Calu3 (cell line): ENCODE measurements around the gene CCSER2. TPM values are rescaled to one million over a fixed set of nuclear protein-coding genes. Genes with fewer than 3 reads are reported as not detected.

ENCODE experiments used
- BruUV-seq: library from RNA; stranded (reverse); fragments of 400-500 nt; replicated peaks from 2 replicates; lab custom pipeline; 2021; lab: Mats Ljungman, UMichigan
- CTCF ChIA-PET: fragments of 300-600 bp; sonication (Branson Sonifier 250); formaldehyde crosslinking; loops from one replicate; lab custom pipeline; 2022; ENCODE audit warnings: antibody characterized with exemption; lab: Charles Lee
- DNase-seq: peaks from one replicate; pipeline ENCODE4 v3.0.0; 2022
- H3K27ac Mint-ChIP-seq: one replicate; pipeline ENCODE4 v1.8.0; 2022; ENCODE audit warnings: mixed read lengths; ENCODE audit not compliant: unreplicated experiment
- H3K27me3 Mint-ChIP-seq: one replicate; pipeline ENCODE4 v1.8.0; 2022; ENCODE audit warnings: mixed read lengths; ENCODE audit not compliant: unreplicated experiment
- H3K36me3 Mint-ChIP-seq: one replicate; pipeline ENCODE4 v1.8.0; 2022; ENCODE audit warnings: mild to moderate bottlenecking, moderate library complexity, mixed read lengths; ENCODE audit not compliant: insufficient read depth, unreplicated experiment
- H3K4me1 Mint-ChIP-seq: one replicate; pipeline ENCODE4 v1.8.0; 2022; ENCODE audit warnings: mild to moderate bottlenecking, low read depth, mixed read lengths; ENCODE audit not compliant: unreplicated experiment
- H3K4me3 Mint-ChIP-seq: one replicate; pipeline ENCODE4 v1.8.0; 2022; ENCODE audit warnings: mild to moderate bottlenecking, low read depth, moderate library complexity, mixed read lengths; ENCODE audit not compliant: unreplicated experiment
- H3K9me3 Mint-ChIP-seq: one replicate; pipeline ENCODE4 v1.8.0; 2022; ENCODE audit warnings: low read depth, mixed read lengths; ENCODE audit not compliant: unreplicated experiment
- intact Hi-C: fragments of 100-400 bp; cut with micrococcal nuclease; formaldehyde crosslinking; loops from one replicate; pipeline ENCODE4 v1.10.0; 2022; ENCODE audit not compliant: unreplicated experiment
- total RNA-seq: library from RNA; stranded (reverse); gene quantifications from 2 replicates; pipeline ENCODE4 v1.2.3, GENCODE V29; 2022
- TF ChIP-seq, protein P1 (sequence below): fragments of 200-600 bp; IDR thresholded peaks from one replicate; pipeline ENCODE4 v1.8.0; 2022; ENCODE audit warnings: antibody characterized with exemption; ENCODE audit not compliant: unreplicated experiment

CCSER2 gene
- total RNA-seq, 1 experiment from 2014 or later, result 27.8 TPM

DNA sequence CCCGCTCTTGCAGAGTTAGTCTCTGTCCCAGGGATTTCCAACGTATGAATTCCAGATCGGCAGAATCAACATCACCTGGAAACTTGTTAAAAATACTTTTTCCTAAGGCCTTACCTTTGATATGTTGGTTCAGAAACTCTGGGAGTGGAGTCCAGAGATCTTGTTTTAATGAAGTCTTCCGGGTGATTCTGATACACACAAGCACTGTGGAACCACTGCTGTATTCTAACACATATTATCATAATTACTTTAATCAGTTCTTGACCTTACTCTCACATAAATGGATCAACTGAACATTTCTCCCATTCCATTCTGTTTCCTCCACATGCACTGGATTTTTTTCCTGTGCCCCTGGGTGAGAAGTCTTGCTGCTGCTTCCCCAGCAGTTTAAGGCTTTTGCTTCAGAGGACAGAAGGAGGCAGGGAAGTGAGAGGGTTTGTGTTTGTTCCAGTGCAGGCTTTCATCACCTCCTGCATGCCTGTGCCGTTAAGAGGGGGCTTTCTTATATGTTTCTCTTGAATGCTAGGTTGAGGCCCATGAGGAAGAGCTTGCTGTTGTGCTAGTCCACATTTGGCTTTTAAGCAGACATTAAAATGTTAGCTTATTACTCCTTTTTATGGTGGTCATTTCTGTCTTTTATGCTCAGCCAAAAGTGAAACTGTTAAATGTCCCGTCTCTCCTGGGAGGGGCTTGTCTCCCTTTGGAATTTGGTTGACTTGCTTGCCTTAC is 32.4 kb downstream of the CCSER2 start:
- Mint-ChIP-seq H3K4me1 (peaks cover 8% of the 10 kb centered on the region), H3K4me3 (peak overlapping the region; percentile 55), H3K27ac (peak overlapping the region; percentile 56), H3K36me3 (no peaks in the 10 kb centered on the region), H3K27me3 (no peaks in the 10 kb centered on the region), H3K9me3 (no peaks in the 10 kb centered on the region)
- CTCF ChIA-PET, result no interaction called here
- BruUV-seq, result no TSS peak
- TF ChIP-seq, protein P1, sequence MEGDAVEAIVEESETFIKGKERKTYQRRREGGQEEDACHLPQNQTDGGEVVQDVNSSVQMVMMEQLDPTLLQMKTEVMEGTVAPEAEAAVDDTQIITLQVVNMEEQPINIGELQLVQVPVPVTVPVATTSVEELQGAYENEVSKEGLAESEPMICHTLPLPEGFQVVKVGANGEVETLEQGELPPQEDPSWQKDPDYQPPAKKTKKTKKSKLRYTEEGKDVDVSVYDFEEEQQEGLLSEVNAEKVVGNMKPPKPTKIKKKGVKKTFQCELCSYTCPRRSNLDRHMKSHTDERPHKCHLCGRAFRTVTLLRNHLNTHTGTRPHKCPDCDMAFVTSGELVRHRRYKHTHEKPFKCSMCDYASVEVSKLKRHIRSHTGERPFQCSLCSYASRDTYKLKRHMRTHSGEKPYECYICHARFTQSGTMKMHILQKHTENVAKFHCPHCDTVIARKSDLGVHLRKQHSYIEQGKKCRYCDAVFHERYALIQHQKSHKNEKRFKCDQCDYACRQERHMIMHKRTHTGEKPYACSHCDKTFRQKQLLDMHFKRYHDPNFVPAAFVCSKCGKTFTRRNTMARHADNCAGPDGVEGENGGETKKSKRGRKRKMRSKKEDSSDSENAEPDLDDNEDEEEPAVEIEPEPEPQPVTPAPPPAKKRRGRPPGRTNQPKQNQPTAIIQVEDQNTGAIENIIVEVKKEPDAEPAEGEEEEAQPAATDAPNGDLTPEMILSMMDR, result no peak
- intact Hi-C loops, result no loop called here
- no peak for DNase-seq

DNA sequence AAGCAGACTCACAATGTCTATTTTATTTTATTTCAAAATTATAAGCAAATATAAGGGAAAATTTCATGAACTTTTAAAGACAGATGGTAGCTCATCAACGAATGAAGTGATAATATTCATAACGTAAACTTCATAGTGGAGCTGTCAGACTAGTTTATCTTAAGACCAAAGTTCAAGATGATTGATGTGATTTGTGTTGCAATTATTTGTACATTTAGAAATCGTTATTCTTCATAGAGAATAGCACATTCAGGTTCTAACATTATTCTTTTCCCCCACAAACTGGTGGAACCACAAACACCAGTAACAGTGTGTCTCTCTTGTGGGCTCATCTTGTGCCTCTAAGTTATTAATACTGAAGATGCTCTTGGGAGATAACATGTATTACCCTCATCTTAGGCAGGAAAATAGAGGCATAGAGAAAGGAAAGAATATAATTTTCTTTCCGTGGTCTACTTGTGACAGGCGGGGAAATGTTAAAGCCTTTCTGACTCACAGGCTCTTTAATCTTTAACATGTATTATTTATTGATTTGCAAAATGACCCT is 37.0 kb downstream of the CCSER2 start:
- H3K4me1 Mint-ChIP-seq, result no peaks in the 10 kb centered on the region
- H3K36me3 Mint-ChIP-seq, result no peaks in the 10 kb centered on the region
- CTCF ChIA-PET, result interaction anchor here (1.4 kb wide), 1 partner anchor 13 kb away, joined by 4 read pairs; no protein-coding TSS in a partner anchor
- H3K9me3 Mint-ChIP-seq, result no peaks in the 10 kb centered on the region
- H3K27me3 Mint-ChIP-seq, result no peaks in the 10 kb centered on the region
- BruUV-seq, result no TSS peak
- no peak overlapping the region for H3K4me3 Mint-ChIP-seq
- H3K27ac Mint-ChIP-seq, result no peak overlapping the region
- no peak for DNase-seq
- TF ChIP-seq, protein P1, result no peak
- intact Hi-C loops, result loop anchor here (5.0 kb wide), 1 partner anchor 98 kb away; no protein-coding TSS in a partner anchor

DNA sequence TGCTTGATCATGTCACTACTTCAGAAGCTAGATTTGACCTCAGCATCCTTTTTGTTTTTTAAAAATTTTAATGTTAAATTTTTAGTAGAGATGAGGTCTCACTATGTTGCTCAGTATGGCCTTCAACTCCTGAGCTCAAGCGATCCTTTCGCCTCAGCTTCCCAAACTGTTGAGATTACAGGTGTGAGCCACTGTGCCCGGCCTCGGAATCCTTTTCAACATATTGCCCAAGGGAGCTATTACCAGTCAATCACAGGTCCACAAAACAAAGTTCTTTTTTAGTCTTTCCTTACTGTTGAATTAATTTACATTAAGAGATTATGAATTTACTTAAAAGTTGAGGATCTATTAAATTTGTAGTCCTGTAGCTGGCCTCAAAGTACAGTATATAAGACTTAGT is 37.7 kb downstream of the CCSER2 start:
- TF ChIP-seq, protein P1, result no peak
- DNase-seq, result no peak
- H3K9me3 Mint-ChIP-seq, result no peaks in the 10 kb centered on the region
- no peak overlapping the region for H3K4me3 Mint-ChIP-seq
- CTCF ChIA-PET, result no interaction called here
- H3K4me1 Mint-ChIP-seq, result no peaks in the 10 kb centered on the region
- BruUV-seq, result no TSS peak
- intact Hi-C loops, result loop anchor here (5.0 kb wide), 1 partner anchor 99 kb away; no protein-coding TSS in a partner anchor
- H3K27me3 Mint-ChIP-seq, result no peaks in the 10 kb centered on the region
- no peak overlapping the region for H3K27ac Mint-ChIP-seq
- H3K36me3 Mint-ChIP-seq, result no peaks in the 10 kb centered on the region

DNA sequence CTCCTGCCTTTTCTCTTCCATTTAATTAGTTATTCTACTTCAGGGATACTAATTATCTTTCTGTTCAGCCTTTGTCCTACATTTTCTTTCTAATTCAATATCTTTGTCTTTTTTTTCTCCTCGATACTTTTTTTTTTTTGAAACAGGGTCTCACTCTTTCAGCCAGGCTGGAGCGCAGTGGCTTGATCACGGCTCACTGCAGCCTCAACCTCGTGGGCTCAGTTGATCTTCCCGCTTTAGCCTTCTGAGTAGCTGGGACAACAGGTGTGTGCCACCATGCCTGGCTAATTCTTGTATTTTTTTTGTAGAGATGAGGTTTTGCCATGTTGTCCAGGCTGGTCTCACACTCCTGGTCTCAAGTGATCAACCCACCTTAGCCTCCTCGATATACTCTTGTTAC is 38.9 kb downstream of the CCSER2 start:
- Mint-ChIP-seq H3K27ac (no peak overlapping the region), H3K4me1 (no peaks in the 10 kb centered on the region), H3K27me3 (no peaks in the 10 kb centered on the region), H3K4me3 (no peak overlapping the region), H3K36me3 (no peaks in the 10 kb centered on the region), H3K9me3 (no peaks in the 10 kb centered on the region)
- DNase-seq, result no peak
- intact Hi-C loops, result loop anchor here (5.0 kb wide), 1 partner anchor 100 kb away; no protein-coding TSS in a partner anchor
- CTCF ChIA-PET, result no interaction called here
- no TSS peak for BruUV-seq
- TF ChIP-seq, protein P1, result no peak
